ENCODE results near the gene PPP3CB. TPM values are rescaled to one million over a fixed set of nuclear protein-coding genes. Genes with fewer than 3 reads are reported as not detected.
A peak's percentile ranks its signal among the peaks of the same experiment; 100 is the strongest.

The PPP3CB gene
- total RNA-seq, 2 experiments from 2014 or later: 48.0 to 48.5 TPM

GRCh38 chr10:73506074-73506473 lies 10.2 kb upstream of the PPP3CB start:
- Mint-ChIP-seq H3K4me3 (no peak overlapping the region), H3K36me3 (ENCODE audit: low read depth) (peaks cover 20% of the 10 kb centered on the region), H3K9me3 (no peaks in the 10 kb centered on the region), H3K4me1 (peaks cover 13% of the 10 kb centered on the region), H3K27ac (no peak overlapping the region), H3K27me3 (no peaks in the 10 kb centered on the region)
- ChIA-PET CTCF (interaction anchor here (1.5 kb wide), 1 partner anchor 11 kb away, joined by 6 read pairs; no protein-coding TSS in a partner anchor), POLR2A (no interaction called here)
- DNase-seq: no peak

GRCh38 chr10:73503037-73503436 lies 7.2 kb upstream of the PPP3CB start:
- Mint-ChIP-seq H3K4me3 (no peak overlapping the region), H3K27ac (no peak overlapping the region), H3K27me3 (no peaks in the 10 kb centered on the region), H3K4me1 (peaks cover 17% of the 10 kb centered on the region), H3K9me3 (no peaks in the 10 kb centered on the region), H3K36me3 (ENCODE audit: low read depth) (peaks cover 22% of the 10 kb centered on the region)
- ChIA-PET CTCF (interaction anchor here (1.3 to 1.5 kb wide), 2 partner anchors 17 to 140 kb away, joined by 3 read pairs; no protein-coding TSS in a partner anchor), POLR2A (no interaction called here)
- DNase-seq: no peak

GRCh38 chr10:73501651-73502050 lies 5.8 kb upstream of the PPP3CB start:
- no peak for DNase-seq
- H3K36me3 Mint-ChIP-seq (ENCODE audit: low read depth): peaks cover 26% of the 10 kb centered on the region
- ChIA-PET POLR2A (no interaction called here), CTCF (interaction anchor here (1.5 kb wide), 1 partner anchor 18 kb away, joined by 3 read pairs; no protein-coding TSS in a partner anchor)
- peaks cover 29% of the 10 kb centered on the region for H3K4me1 Mint-ChIP-seq
- no peak overlapping the region for H3K4me3 Mint-ChIP-seq
- peak overlapping the region; percentile 70 for H3K27ac Mint-ChIP-seq
- no peaks in the 10 kb centered on the region for H3K9me3 Mint-ChIP-seq
- no peaks in the 10 kb centered on the region for H3K27me3 Mint-ChIP-seq

GRCh38 chr10:73497623-73498022 lies 1.8 kb upstream of the PPP3CB start:
- Mint-ChIP-seq H3K27ac (no peak overlapping the region), H3K9me3 (no peaks in the 10 kb centered on the region), H3K36me3 (ENCODE audit: low read depth) (peaks cover 40% of the 10 kb centered on the region), H3K4me3 (no peak overlapping the region), H3K4me1 (peaks cover 57% of the 10 kb centered on the region), H3K27me3 (no peaks in the 10 kb centered on the region)
- no peak for DNase-seq
- CTCF ChIA-PET: interaction anchor here (0.8 kb wide), 1 partner anchor 151 kb away, joined by 3 read pairs; no protein-coding TSS in a partner anchor
- POLR2A ChIA-PET: no interaction called here

GRCh38 chr10:73495226-73495883 lies 469 bp downstream of the PPP3CB start:
- CTCF ChIA-PET: interaction anchor here (1.2 to 1.5 kb wide), 2 partner anchors 13 to 18 kb away, joined by 3 to 4 read pairs; no protein-coding TSS in a partner anchor

GRCh38 chr10:73494877-73495225 lies 973 bp downstream of the PPP3CB start:
- Mint-ChIP-seq H3K27me3 (no peaks in the 10 kb centered on the region), H3K27ac (peak overlapping the region; percentile 99), H3K36me3 (ENCODE audit: low read depth) (peaks cover 38% of the 10 kb centered on the region), H3K4me3 (peak overlapping the region; percentile 97), H3K4me1 (peaks cover 48% of the 10 kb centered on the region), H3K9me3 (no peaks in the 10 kb centered on the region)
- ChIA-PET POLR2A (interaction anchor here (0.6 to 1.0 kb wide), 2 partner anchors 82 to 239 kb away, joined by 3 read pairs; no protein-coding TSS in a partner anchor), CTCF (interaction anchor here (1.2 to 1.5 kb wide), 2 partner anchors 13 to 17 kb away, joined by 3 to 4 read pairs; no protein-coding TSS in a partner anchor)
- no peak for DNase-seq

More at GRCh38 chr10:73495226-73495883, 469 bp downstream of the PPP3CB start:
- Mint-ChIP-seq H3K9me3 (no peaks in the 10 kb centered on the region), H3K4me1 (peaks cover 46% of the 10 kb centered on the region), H3K27me3 (no peaks in the 10 kb centered on the region), H3K27ac (peak overlapping the region; percentile 99), H3K4me3 (peak overlapping the region; percentile 97), H3K36me3 (ENCODE audit: low read depth) (peaks cover 36% of the 10 kb centered on the region)
- POLR2A ChIA-PET: interaction anchor here (0.6 to 1.0 kb wide), 2 partner anchors 82 to 239 kb away, joined by 3 read pairs; no protein-coding TSS in a partner anchor
- peak; percentile 94 for DNase-seq

- Mint-ChIP-seq H3K4me1 (peaks cover 51% of the 10 kb centered on the region), H3K27ac (peak overlapping the region; percentile 47), H3K27me3 (no peaks in the 10 kb centered on the region), H3K36me3 (ENCODE audit: low read depth) (peaks cover 40% of the 10 kb centered on the region), H3K4me3 (peak overlapping the region; percentile 70), H3K9me3 (no peaks in the 10 kb centered on the region)
- no peak for DNase-seq
- CTCF ChIA-PET: interaction anchor here (1.2 to 1.5 kb wide), 2 partner anchors 14 to 17 kb away, joined by 3 to 4 read pairs; no protein-coding TSS in a partner anchor
- POLR2A ChIA-PET: no interaction called here
These were observed 1.6 kb downstream of the PPP3CB start for GRCh38 chr10:73494213-73494612.

GRCh38 chr10:73493781-73494180 lies 2.0 kb downstream of the PPP3CB start:
- Mint-ChIP-seq H3K27me3 (no peaks in the 10 kb centered on the region), H3K9me3 (no peaks in the 10 kb centered on the region), H3K27ac (peak overlapping the region; percentile 47), H3K4me1 (peaks cover 53% of the 10 kb centered on the region), H3K36me3 (ENCODE audit: low read depth) (peaks cover 44% of the 10 kb centered on the region), H3K4me3 (peak overlapping the region; percentile 70)
- POLR2A ChIA-PET: no interaction called here
- DNase-seq: no peak
- CTCF ChIA-PET: interaction anchor here (0.6 kb wide), 1 partner anchor 55 kb away, joined by 3 read pairs; no protein-coding TSS in a partner anchor

GRCh38 chr10:73486601-73487000 lies 9.2 kb downstream of the PPP3CB start:
- Mint-ChIP-seq H3K27me3 (no peaks in the 10 kb centered on the region), H3K4me3 (no peak overlapping the region), H3K36me3 (ENCODE audit: low read depth) (peaks cover 30% of the 10 kb centered on the region), H3K9me3 (no peaks in the 10 kb centered on the region), H3K27ac (no peak overlapping the region), H3K4me1 (peaks cover 23% of the 10 kb centered on the region)
- no peak for DNase-seq
- POLR2A ChIA-PET: no interaction called here
- CTCF ChIA-PET: interaction anchor here (1.0 to 1.1 kb wide), 2 partner anchors 36 to 156 kb away, joined by 3 to 8 read pairs; no protein-coding TSS in a partner anchor

- Mint-ChIP-seq H3K27me3 (no peaks in the 10 kb centered on the region), H3K4me3 (no peak overlapping the region), H3K9me3 (no peaks in the 10 kb centered on the region), H3K27ac (no peak overlapping the region), H3K36me3 (ENCODE audit: low read depth) (peaks cover 31% of the 10 kb centered on the region), H3K4me1 (peaks cover 25% of the 10 kb centered on the region)
- ChIA-PET CTCF (interaction anchor here (0.6 kb wide), 1 partner anchor 276 kb away, joined by 3 read pairs; no protein-coding TSS in a partner anchor), POLR2A (no interaction called here)
- no peak for DNase-seq
These were observed 10.5 kb downstream of the PPP3CB start for GRCh38 chr10:73485320-73485719.

GRCh38 chr10:73480158-73480557 lies 15.7 kb downstream of the PPP3CB start:
- peaks cover 22% of the 10 kb centered on the region for H3K4me1 Mint-ChIP-seq
- CTCF ChIA-PET: no interaction called here
- peaks cover 37% of the 10 kb centered on the region for H3K36me3 Mint-ChIP-seq (ENCODE audit: low read depth)
- no peak overlapping the region for H3K4me3 Mint-ChIP-seq
- DNase-seq: no peak
- H3K9me3 Mint-ChIP-seq: no peaks in the 10 kb centered on the region
- H3K27ac Mint-ChIP-seq: no peak overlapping the region
- POLR2A ChIA-PET: no interaction called here
- H3K27me3 Mint-ChIP-seq: no peaks in the 10 kb centered on the region

GRCh38 chr10:73478636-73479035 lies 17.2 kb downstream of the PPP3CB start:
- H3K27me3 Mint-ChIP-seq: no peaks in the 10 kb centered on the region
- peaks cover 22% of the 10 kb centered on the region for H3K4me1 Mint-ChIP-seq
- peaks cover 44% of the 10 kb centered on the region for H3K36me3 Mint-ChIP-seq (ENCODE audit: low read depth)
- POLR2A ChIA-PET: no interaction called here
- CTCF ChIA-PET: no interaction called here
- peak overlapping the region; percentile 10 for H3K27ac Mint-ChIP-seq
- no peak overlapping the region for H3K4me3 Mint-ChIP-seq
- DNase-seq: no peak
- no peaks in the 10 kb centered on the region for H3K9me3 Mint-ChIP-seq

- peaks cover 43% of the 10 kb centered on the region for H3K36me3 Mint-ChIP-seq (ENCODE audit: low read depth)
- no peak for DNase-seq
- no peak overlapping the region for H3K27ac Mint-ChIP-seq
- POLR2A ChIA-PET: no interaction called here
- no peak overlapping the region for H3K4me3 Mint-ChIP-seq
- H3K9me3 Mint-ChIP-seq: no peaks in the 10 kb centered on the region
- CTCF ChIA-PET: interaction anchor here (0.7 kb wide), 1 partner anchor 18 kb away, joined by 3 read pairs; no protein-coding TSS in a partner anchor
- peaks cover 10% of the 10 kb centered on the region for H3K4me1 Mint-ChIP-seq
- no peaks in the 10 kb centered on the region for H3K27me3 Mint-ChIP-seq
These were observed 24.6 kb downstream of the PPP3CB start for GRCh38 chr10:73471226-73471625.
